Jurkat, Clone E6-1 (cell line): ENCODE measurements around the gene TNFRSF25.
A peak's percentile ranks its signal among the peaks of the same experiment; 100 is the strongest.

Source experiments
- DNase-seq: peaks from one replicate; pipeline ENCODE4 v3.0.0-alpha.2; 2011; ENCODE audit warnings: low read depth, low spot score
- H3K4me3 ChIP-seq: 2 replicates; pipeline ENCODE4 v1.5.1; 2011; ENCODE audit warnings: mild to moderate bottlenecking, low read length, control low read depth, moderate library complexity

Gene TNFRSF25

GRCh38 chr1:6490181-6491080 lies 24.5 kb upstream of the TNFRSF25 start:
- peak overlapping the region; percentile 80 for H3K4me3 ChIP-seq
- peak; percentile 51 for DNase-seq

- peak; percentile 49 for DNase-seq
- peak overlapping the region; percentile 80 for H3K4me3 ChIP-seq
Measured at GRCh38 chr1:6489799-6490180, 23.8 kb upstream of the TNFRSF25 start.

- no peak overlapping the region for H3K4me3 ChIP-seq
Measured at GRCh38 chr1:6489383-6489765, 23.4 kb upstream of the TNFRSF25 start.

GRCh38 chr1:6488602-6489382 lies 22.8 kb upstream of the TNFRSF25 start:
- no peak overlapping the region for H3K4me3 ChIP-seq
- no peak for DNase-seq

More at GRCh38 chr1:6489383-6489765, 23.4 kb upstream of the TNFRSF25 start:
- no peak for DNase-seq

GRCh38 chr1:6487804-6488484 lies 22.0 kb upstream of the TNFRSF25 start:
- no peak for DNase-seq
- H3K4me3 ChIP-seq: no peak overlapping the region

- DNase-seq: peak; percentile 66
- H3K4me3 ChIP-seq: no peak overlapping the region
Measured at GRCh38 chr1:6486433-6487011, 20.5 kb upstream of the TNFRSF25 start.

- no peak overlapping the region for H3K4me3 ChIP-seq
Measured at GRCh38 chr1:6485168-6486101, 19.5 kb upstream of the TNFRSF25 start.

GRCh38 chr1:6484826-6485167 lies 18.8 kb upstream of the TNFRSF25 start:
- no peak for DNase-seq
- H3K4me3 ChIP-seq: no peak overlapping the region

More at GRCh38 chr1:6485168-6486101, 19.5 kb upstream of the TNFRSF25 start:
- no peak for DNase-seq

GRCh38 chr1:6483761-6484117 lies 17.8 kb upstream of the TNFRSF25 start:
- no peak overlapping the region for H3K4me3 ChIP-seq
- DNase-seq: no peak

- DNase-seq: no peak
- no peak overlapping the region for H3K4me3 ChIP-seq
Measured at GRCh38 chr1:6483017-6483760, 17.2 kb upstream of the TNFRSF25 start.

GRCh38 chr1:6481820-6482219 lies 15.8 kb upstream of the TNFRSF25 start:
- DNase-seq: no peak
- no peak overlapping the region for H3K4me3 ChIP-seq

- DNase-seq: no peak
- no peak overlapping the region for H3K4me3 ChIP-seq
Measured at GRCh38 chr1:6477039-6477820, 11.3 kb upstream of the TNFRSF25 start.

GRCh38 chr1:6476483-6476882 lies 10.5 kb upstream of the TNFRSF25 start:
- no peak overlapping the region for H3K4me3 ChIP-seq
- DNase-seq: no peak

GRCh38 chr1:6475381-6476133 lies 9.6 kb upstream of the TNFRSF25 start:
- DNase-seq: no peak
- no peak overlapping the region for H3K4me3 ChIP-seq

GRCh38 chr1:6474815-6475282 lies 8.9 kb upstream of the TNFRSF25 start:
- H3K4me3 ChIP-seq: no peak overlapping the region
- DNase-seq: no peak
